HG03575 (cell line): ENCODE results near the gene TECR.

Source experiments
- ATAC-seq: cut with Tn5 transposase; IDR thresholded peaks from one replicate; pipeline ENCODE4 v1.9.1; 2021; ENCODE audit not compliant: unreplicated experiment, insufficient number of reproducible peaks, low FRiP score; ENCODE audit errors: extremely low read depth

Gene TECR

GRCh38 chr19:14505488-14506239 lies 23.7 kb upstream of the TECR start:
- ATAC-seq: no peak

- no peak for ATAC-seq
Observed at GRCh38 chr19:14507704-14508542, 21.5 kb upstream of the TECR start.

GRCh38 chr19:14510311-14511228 lies 18.8 kb upstream of the TECR start:
- ATAC-seq: no peak

GRCh38 chr19:14511229-14511593 lies 18.2 kb upstream of the TECR start:
- ATAC-seq: no peak

- ATAC-seq: no peak
Observed at GRCh38 chr19:14512406-14512961, 16.9 kb upstream of the TECR start.

- ATAC-seq: no peak
Observed at GRCh38 chr19:14514215-14514863, 15.1 kb upstream of the TECR start.

GRCh38 chr19:14515501-14516047 lies 13.8 kb upstream of the TECR start:
- ATAC-seq: no peak

GRCh38 chr19:14516048-14516534 lies 13.3 kb upstream of the TECR start:
- no peak for ATAC-seq

- no peak for ATAC-seq
Observed at GRCh38 chr19:14516746-14517438, 12.5 kb upstream of the TECR start.

GRCh38 chr19:14517446-14517839 lies 12.0 kb upstream of the TECR start:
- ATAC-seq: no peak

GRCh38 chr19:14517840-14518505 lies 11.4 kb upstream of the TECR start, which contains the start of gene DNAJB1:
Gene DNAJB1 (minus strand): TSS chr19:14518397. CDS start chr19:14518349, 48 bp downstream.
- ATAC-seq: peak; percentile 37

- ATAC-seq: no peak
Observed at GRCh38 chr19:14519245-14519859, 10.0 kb upstream of the TECR start.

- ATAC-seq: no peak
Observed at GRCh38 chr19:14519860-14520407, 9.5 kb upstream of the TECR start.

- ATAC-seq: no peak
Observed at GRCh38 chr19:14520543-14520942, 8.9 kb upstream of the TECR start.

- ATAC-seq: no peak
Observed at GRCh38 chr19:14525729-14526128, 3.7 kb upstream of the TECR start.

- ATAC-seq: no peak
Observed at GRCh38 chr19:14526423-14526822, 3.0 kb upstream of the TECR start.
